ENCODE results near the gene ANKZF1. TPM values are rescaled to one million over a fixed set of nuclear protein-coding genes. Genes with fewer than 3 reads are reported as not detected.

Gene ANKZF1
- total RNA-seq, 1 donor from 2014 or later: 43.8 TPM

DNA sequence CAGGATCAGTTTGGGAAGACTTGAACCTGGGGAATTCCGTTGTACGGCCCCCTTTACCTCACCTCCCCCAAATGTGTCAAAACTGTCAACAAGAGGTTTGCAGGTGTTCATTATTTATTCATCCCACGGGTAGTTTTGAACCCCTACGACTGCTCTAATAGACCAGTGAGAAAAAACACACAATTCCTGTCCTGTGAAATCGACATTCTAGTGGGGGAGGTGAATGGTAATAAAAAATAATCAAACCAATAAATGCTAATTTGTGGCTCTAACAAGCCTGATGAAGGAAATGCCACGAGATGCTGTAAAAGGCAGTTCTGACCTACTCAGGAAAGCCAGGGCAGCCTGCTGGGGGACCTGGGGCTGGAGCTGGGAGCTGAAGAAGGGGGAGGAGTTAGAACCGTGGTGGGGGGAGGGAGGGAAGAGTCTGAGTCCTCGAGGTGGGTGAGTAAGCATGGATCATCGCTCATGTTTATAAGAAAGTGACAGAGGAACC, 49.1 kb downstream of the ANKZF1 start:
- Histone ChIP-seq H3K79me2 (ENCODE audit: insufficient read depth, low read length) (peaks cover 13% of the 10 kb centered on the region), H3K36me3 (ENCODE audit: insufficient read depth, low read length) (no peaks in the 10 kb centered on the region), H4K20me1 (ENCODE audit: insufficient read depth, low read length) (peaks cover 4% of the 10 kb centered on the region), H3K9ac (ENCODE audit: low read length) (peak overlapping the region; percentile 83), H3K4me3 (ENCODE audit: insufficient read depth, low read depth, low read length) (peak overlapping the region; percentile 22), H2AFZ (ENCODE audit: low read depth, low read length) (peak overlapping the region; percentile 64), H3K9me3 (ENCODE audit: insufficient read depth, low read depth, low read length) (no peaks in the 10 kb centered on the region), H3K27me3 (ENCODE audit: insufficient read depth, low read length) (no peaks in the 10 kb centered on the region), H3K27ac (ENCODE audit: low read depth, low read length) (peak overlapping the region; percentile 92), H3K4me1 (ENCODE audit: insufficient read depth, low read length) (peaks cover 38% of the 10 kb centered on the region), H3K4me2 (ENCODE audit: low read length) (peak overlapping the region; percentile 76)
- H3K9me3 Mint-ChIP-seq (ENCODE audit: unreplicated experiment): no peaks in the 10 kb centered on the region
- H3K4me3 Mint-ChIP-seq (ENCODE audit: unreplicated experiment): peak overlapping the region; percentile 82
- H3K27ac Mint-ChIP-seq (ENCODE audit: unreplicated experiment): peak overlapping the region; percentile 98
- FAIRE-seq (no peak), DNase-seq (ENCODE audit: low read depth) (no peak)
- H3K27me3 Mint-ChIP-seq (ENCODE audit: low read depth, unreplicated experiment): no peaks in the 10 kb centered on the region
- H3K4me1 Mint-ChIP-seq (ENCODE audit: low read depth, unreplicated experiment): peaks cover 45% of the 10 kb centered on the region
- TF ChIP-seq EZH2 (IDR thresholded peaks at IDR 0.05; ENCODE audit: insufficient read depth, low read length): no peak
- TF ChIP-seq, protein P1, sequence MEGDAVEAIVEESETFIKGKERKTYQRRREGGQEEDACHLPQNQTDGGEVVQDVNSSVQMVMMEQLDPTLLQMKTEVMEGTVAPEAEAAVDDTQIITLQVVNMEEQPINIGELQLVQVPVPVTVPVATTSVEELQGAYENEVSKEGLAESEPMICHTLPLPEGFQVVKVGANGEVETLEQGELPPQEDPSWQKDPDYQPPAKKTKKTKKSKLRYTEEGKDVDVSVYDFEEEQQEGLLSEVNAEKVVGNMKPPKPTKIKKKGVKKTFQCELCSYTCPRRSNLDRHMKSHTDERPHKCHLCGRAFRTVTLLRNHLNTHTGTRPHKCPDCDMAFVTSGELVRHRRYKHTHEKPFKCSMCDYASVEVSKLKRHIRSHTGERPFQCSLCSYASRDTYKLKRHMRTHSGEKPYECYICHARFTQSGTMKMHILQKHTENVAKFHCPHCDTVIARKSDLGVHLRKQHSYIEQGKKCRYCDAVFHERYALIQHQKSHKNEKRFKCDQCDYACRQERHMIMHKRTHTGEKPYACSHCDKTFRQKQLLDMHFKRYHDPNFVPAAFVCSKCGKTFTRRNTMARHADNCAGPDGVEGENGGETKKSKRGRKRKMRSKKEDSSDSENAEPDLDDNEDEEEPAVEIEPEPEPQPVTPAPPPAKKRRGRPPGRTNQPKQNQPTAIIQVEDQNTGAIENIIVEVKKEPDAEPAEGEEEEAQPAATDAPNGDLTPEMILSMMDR (IDR thresholded peaks at IDR 0.05; ENCODE audit: insufficient read depth, low read depth, low read length): no peak
- peaks cover 13% of the 10 kb centered on the region for H3K36me3 Mint-ChIP-seq (ENCODE audit: low read depth, unreplicated experiment)

DNA sequence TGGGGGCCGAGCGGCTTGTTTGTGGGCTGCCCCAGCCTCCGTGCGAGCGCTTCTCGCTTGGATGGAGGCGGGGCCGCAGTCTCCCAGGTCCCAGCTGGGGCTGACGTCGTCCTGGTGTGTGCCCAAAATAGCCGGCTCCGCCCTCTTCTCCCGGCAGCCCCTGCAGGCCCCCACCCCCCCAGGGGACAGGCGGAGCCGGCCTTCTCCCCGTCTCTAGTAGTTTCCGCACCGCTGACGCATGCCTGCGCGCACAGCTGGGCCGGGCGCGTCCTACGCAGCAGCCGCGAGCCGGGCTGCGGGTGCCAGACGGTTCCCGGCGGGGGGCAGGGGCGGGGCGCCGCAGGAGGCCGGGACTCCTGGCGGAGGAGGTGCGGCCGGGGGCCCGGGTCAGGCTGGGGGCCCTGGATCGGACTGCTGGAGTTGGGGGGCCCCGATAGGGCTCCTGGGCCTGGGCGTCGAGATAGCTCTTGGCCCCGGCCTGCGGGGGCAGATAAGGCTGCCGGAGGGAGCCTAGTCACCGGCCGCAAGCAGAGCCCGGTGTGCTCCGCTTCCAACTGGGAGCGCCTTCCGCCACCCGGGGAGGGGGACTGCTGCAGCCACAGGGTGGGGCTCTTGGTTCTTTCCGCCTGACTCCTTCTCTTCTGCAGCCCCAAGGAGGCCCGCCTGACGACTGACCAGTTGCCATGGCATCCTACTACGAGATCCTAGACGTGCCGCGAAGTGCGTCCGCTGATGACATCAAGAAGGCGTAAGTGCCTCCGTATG, 49.7 kb downstream of the ANKZF1 start, which contains the start of gene DNAJB2:
Gene DNAJB2 (plus strand): TSS at position 216 of the 765 bp plus-strand sequence. CDS start 468 bp downstream, at position 684.
- H3K36me3 ChIP-seq (ENCODE audit: insufficient read depth, low read length): no peaks in the 10 kb centered on the region
- Mint-ChIP-seq H3K4me1 (ENCODE audit: low read depth, unreplicated experiment) (peaks cover 40% of the 10 kb centered on the region), H3K27ac (ENCODE audit: unreplicated experiment) (peak within 1 kb of the TSS; percentile 98), H3K27me3 (ENCODE audit: low read depth, unreplicated experiment) (no peaks in the 10 kb centered on the region), H3K36me3 (ENCODE audit: low read depth, unreplicated experiment) (peaks cover 13% of the 10 kb centered on the region), H3K4me3 (ENCODE audit: unreplicated experiment) (peak within 1 kb of the TSS; percentile 89), H3K9me3 (ENCODE audit: unreplicated experiment) (no peaks in the 10 kb centered on the region)
- peak within 1 kb of the TSS; percentile 92 for H3K9ac ChIP-seq (ENCODE audit: low read length)
- FAIRE-seq (no peak), DNase-seq (ENCODE audit: low read depth) (peak; percentile 96)
- peaks cover 13% of the 10 kb centered on the region for H3K79me2 ChIP-seq (ENCODE audit: insufficient read depth, low read length)
- H2AFZ ChIP-seq (ENCODE audit: low read depth, low read length): peak within 1 kb of the TSS; percentile 69
- no peaks in the 10 kb centered on the region for H3K27me3 ChIP-seq (ENCODE audit: insufficient read depth, low read length)
- peak within 1 kb of the TSS; percentile 74 for H3K4me3 ChIP-seq (ENCODE audit: insufficient read depth, low read depth, low read length)
- H3K4me1 ChIP-seq (ENCODE audit: insufficient read depth, low read length): peaks cover 31% of the 10 kb centered on the region
- no peaks in the 10 kb centered on the region for H3K9me3 ChIP-seq (ENCODE audit: insufficient read depth, low read depth, low read length)
- H3K4me2 ChIP-seq (ENCODE audit: low read length): peak within 1 kb of the TSS; percentile 100
- peak within 1 kb of the TSS; percentile 92 for H3K27ac ChIP-seq (ENCODE audit: low read depth, low read length)
- H4K20me1 ChIP-seq (ENCODE audit: insufficient read depth, low read length): peaks cover 4% of the 10 kb centered on the region
- TF ChIP-seq, protein P1 (IDR thresholded peaks at IDR 0.05; ENCODE audit: insufficient read depth, low read depth, low read length): no peak
- no peak for TF ChIP-seq EZH2 (IDR thresholded peaks at IDR 0.05; ENCODE audit: insufficient read depth, low read length)

All from astrocyte (in vitro differentiated cells and primary cell).